Activated CD8-positive, alpha-beta memory T cell treated with anti-CD3 and anti-CD28 coated beads, Interleukin-2, amount 50 U/mL, for 24 hours (primary cell): ENCODE results near the gene CSTF3.
"Not testable (repeated sequence)": the region's sequence is repeated elsewhere in the genome, so short reads cannot be mapped to it uniquely, and the experiment has no call there.

Source experiments
- DNase-seq: peaks from one replicate; pipeline ENCODE4 v3.0.0-alpha.2; 2020; ENCODE audit errors: extremely low read depth

Gene CSTF3

DNA sequence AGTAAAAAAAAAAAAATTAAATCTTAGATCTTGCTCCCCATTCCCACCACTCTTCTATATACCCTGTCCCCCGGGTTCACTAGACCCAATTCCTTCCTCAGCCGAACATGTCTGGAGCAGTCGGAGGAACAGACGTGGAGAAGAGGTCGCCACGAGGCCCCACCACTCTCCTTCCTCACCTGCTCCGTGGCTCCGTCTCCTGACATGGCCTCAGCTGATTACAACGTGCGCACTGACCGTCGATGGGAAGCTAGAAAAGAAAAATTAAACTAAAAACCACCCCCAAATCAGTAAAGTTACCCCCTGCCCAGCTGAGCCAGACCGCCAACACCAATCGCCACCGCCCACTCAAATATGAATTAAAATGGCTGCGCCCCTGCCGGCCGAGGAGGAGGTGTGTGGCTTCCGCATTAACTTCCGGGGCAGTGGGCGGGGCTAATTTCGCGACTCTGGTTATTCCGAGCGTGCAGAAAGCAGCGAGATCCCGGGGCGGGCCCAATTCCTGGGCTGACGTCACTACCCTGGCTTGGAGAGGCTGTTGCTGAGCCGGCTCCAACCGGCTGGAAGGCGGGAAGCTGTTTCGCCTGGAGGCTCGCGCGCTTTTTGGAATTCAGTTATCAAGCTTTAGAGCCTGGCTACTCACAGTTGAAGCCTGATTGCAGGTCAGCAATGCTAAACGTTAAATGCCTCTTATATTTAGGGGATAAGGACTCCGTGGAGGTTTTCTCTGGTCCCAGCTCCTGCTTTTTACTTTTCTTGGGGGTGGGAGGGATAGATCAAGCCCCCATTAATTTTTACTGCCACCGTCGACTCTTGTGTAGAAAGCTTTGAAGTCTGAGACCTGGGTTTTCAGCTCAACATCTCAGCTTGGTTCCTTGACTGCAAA lies at the start of gene CSTF3:
TSS of gene CSTF3 (minus strand) at position 361 of the 886 bp plus-strand sequence. CDS start at position 206, 155 bp downstream.
- DNase-seq, result peak; percentile 95

DNA sequence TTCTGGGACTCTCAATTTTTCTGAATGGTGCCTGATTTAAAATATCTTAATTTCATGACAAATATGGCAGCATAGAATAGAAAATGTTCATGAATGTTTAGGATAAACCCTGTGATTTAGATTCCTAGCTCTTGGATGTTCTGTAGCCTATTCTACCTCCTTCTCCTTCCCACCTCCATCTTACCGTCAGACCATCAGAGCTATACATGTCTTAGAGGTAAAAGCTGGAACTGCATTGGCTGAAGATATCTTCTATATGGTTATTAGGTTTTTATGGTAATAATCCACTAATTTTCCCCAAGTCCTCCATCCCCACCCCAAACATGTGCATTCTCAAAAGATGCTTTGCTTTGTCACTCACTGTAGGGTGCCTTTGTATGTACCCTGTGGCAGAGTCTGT lies 46.9 kb upstream of the CSTF3 start:
- DNase-seq, result no peak

DNA sequence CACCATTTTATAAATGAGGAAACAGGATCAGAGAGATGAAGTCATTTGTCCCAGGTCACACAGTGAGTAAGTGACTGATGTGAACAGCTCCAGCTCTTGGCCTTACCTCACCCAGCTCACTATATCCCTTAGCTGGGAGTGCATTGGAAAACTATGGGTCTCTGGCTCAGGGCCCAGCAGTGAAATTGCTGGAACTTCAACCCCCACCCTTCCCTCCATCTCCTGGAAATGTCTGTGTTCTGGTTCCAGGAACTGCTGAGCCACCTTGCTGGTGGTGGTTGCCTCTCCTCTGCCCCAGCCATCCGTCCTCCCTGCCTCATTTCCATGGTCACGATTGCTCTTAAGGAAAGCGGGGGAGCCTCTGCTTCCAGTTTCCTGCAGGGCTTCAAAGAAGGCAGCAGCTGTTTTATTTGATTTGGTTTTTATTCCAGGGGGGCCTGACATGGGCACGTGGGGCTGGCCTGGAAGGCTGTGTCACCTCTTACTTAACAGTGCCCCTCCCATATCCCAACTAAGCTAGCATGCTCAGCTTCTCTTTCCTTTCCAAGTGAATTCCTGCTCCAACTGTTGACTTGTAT lies 46.2 kb upstream of the CSTF3 start:
- no peak for DNase-seq

DNA sequence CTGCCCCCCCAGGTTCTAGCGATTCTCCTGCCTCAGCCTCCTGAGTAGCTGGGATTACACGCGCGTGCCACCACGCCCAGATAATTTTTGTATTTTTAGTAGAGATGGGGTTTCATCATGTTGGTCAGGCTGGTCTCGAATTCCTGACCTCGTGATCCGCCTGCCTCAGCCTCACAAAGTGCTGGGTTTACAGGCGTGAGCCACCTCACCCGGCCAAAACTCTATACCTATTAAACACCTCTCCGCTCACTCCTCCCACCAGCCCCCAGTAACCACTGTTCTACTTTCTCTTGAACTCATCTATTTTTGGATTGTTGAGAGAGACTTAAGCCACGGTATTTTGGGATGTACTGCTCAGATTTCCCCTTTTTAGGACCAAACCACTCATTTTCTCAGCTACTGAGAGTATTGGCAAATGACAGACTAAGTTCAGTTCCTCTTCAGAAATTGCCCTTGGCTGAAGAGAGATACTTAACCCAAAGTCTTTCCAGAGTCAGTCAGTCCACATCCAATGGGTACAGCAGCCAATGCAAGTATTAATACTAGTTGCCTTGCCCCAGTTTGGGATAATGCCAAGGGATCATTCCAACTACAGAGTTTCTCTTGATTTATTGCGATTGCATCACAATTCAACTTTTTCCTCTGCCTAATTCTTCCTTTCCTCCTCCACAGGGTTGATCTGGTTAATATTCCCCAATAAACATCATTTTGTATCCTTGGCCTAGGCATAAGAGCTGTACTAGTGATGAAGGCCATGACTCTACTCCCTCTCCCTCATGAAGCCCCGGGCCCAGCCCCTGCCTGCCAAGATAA lies 36.8 kb upstream of the CSTF3 start:
- DNase-seq, result no peak

DNA sequence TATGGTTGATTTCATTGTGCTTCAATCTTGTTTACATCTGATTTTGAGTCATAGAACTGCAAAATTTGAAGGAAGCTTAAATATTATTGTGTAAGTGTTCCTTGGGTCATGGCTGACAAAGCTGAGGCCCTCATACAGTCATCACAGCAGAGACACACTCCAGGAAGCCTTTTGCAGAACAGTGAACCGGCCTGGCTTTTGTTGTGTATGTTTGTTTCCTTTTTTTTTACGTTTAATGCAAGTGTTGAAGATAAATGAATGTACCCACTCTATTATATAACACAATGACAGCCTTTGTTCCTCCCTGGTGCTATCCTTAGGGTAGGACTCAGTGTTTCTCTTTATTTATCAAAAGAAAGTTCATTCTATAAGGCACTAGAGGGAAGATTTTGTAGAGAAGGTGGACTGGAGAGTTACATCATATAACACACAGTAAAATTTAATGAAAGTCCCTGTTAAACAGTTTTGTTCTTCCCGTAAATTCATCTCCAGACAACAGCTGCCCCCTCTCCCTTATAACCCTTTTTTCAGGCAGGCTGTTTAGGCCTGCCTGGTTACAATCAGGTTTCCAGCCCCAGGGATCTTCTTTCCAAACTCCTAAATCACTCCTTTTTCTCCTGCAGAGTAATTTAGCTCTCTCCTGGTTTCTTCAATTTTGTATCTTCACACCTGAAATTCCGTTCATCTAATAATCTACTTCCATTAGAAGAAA lies 34.3 kb upstream of the CSTF3 start:
- no peak for DNase-seq

DNA sequence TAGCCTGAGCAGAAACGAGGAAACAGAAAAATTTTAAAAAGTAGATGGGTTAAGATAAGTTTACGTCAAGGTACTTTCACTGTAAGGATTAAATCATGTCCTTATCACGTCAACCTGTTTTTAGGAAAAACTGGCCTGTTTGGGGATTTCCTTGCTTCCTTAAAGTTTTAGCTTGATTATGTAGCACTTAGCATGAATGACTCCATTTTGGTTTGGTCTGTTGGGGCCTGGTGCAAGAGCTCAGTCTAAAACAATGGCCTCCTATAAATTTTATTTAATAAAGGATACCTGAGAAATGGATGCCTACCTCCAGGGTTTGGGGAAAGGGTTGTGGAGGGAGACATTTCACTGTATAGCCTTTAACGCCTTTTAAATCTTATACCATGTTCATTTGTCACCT lies 33.2 kb upstream of the CSTF3 start:
- DNase-seq, result no peak

DNA sequence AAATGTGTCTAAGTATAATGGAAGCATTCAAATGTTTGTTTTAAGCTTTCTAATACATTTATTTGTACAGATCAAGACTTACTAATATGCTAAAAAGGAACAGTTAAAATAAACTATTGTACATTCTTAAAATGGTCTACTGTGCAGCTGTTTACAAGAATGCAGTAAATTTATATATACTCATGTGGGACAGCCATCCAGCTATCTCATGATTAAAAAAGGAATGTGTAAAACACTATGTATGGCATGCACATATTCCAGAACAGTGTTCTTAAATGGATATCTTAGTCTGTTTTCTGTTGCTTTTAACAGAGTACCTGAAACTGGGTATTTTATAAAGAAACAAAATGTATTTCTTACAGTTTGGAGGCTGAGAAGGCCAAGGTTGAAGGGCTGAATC lies 30.2 kb upstream of the CSTF3 start:
- no peak for DNase-seq

DNA sequence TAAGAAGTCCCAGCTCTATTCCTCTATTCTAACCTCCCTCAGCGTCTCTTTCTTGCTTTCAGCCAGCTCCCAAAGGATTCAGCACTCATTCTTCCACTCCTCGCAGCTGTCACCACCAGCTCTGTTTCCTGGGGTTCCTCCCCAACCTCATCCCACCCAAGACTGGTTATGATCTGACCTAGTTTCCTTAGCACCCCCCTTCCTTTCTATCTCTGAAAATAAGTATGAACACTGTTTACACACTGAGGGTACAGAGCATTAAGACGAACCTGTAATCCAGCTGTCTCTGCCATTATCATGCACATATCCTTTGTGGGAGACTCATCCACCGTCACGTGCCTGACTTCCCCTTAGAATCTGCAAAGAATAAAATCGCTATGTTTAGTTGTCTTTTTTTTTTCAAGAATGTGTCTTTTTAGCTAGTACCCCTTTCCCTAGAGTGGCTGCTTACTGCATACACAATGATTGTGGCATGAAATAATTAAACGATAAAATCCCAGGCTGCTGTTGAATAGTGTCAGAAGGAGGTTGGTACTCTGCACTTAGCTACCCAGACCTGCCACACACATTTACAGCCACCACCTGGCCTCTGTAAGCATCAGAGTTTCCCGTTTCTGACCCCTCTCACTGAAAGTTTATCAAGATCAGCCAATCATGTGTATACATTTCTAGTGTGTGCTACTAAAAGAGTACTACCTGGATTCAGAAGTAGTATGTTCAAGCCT lies 26.9 kb upstream of the CSTF3 start:
- DNase-seq, result no peak

DNA sequence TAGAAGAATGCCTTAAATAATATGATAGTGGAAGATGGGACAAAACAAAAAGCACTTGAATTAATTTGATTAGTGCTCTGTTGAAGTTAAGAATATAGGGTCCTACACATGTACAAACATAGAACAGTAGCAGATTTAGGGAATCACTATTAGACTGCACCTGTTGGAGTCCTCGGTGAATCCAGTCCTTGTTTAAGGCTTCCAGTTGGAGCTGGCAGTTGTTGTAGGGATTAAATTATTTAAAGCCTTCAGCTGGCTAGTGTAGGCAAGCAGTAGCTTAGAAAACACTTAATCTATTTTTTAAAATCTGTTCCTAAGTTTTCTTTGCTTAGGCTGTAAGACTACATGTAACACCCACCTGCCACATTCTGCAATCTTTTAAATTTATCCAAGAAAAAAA lies 24.5 kb upstream of the CSTF3 start:
- DNase-seq, result no peak

DNA sequence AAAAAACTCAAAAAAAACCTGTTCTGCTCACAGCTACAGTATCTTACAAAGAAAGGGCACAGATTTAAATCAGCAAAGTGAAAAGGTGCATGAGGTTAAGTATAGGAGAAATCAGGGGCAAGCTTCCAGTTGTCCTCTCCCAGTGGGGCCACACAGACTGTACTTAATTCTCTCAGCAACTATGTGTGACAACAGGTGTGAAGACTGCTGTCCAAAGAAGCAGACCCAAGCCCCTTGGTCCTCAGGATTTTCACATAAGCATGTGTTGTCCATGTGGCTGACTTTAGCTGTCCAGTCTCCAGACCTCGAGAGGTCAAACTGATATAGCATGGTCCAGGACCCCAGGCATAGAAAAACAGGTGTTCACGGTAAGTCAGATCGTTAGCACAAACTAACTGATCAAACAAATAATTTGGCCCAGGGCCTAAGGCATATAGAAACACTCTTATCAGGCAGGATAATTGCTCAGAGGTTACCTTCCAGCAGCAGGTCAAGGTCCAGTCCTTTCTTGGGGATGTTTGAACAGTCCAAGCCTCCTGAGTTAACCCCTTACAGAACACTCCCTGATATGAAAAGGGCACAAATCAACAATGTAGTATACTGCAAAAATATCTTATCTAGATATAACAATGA lies 21.1 kb upstream of the CSTF3 start:
- no peak for DNase-seq

DNA sequence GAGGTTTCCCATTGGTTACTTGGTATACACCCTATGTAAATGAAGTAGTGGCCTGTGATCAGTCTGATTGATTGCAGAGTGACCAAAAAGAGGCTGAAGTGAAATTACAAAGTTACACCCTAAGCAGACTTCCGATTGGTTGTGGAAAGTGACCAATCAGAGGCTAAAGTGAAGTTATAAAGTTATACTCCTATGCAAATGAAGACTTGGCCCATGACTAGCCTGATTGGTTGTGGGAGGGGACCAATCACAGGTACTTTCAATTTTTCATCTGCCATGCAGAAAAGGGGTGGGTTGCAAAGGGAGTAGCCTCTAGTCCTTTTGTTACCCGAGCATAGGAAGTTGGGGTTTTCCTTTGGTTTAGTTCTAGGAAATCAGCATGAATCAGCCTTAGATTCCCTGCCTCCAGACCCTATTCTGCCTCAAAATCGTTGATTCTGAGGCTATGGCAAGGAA lies 18.1 kb upstream of the CSTF3 start:
- no peak for DNase-seq

DNA sequence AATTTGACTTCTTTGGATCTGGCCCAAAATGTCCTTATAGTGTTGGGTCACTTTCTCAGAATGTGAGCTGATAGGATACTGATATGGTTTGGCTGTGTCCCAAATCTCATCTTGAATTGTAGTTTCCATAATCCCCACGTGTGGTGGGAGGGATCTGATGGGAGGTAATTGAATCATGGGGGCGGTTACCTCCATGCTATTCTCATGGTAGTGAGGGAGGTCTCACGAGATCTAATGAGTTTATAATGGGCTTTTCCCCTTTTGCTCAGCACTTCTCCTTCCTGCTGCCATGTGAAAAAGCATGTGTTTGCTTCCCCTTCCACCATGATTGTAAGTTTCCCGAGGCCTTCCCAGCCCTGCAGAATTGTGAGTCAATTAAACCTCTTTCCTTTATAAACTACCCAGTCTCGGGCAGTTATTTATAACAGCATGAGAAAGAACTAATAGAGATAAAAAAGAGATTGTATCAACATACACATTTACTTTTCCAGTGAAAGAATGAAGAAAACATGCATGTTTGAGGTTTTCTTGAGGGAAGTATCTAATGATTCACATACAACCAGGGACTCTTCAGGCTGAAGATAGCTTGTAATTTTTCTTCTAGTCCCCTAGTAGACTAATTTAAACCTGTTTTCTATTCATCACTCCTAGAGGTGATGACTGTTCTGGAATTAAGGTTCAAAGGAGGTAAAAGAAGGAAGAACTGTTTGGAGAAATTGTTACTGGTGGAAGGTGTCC lies 17.3 kb upstream of the CSTF3 start:
- DNase-seq, result no peak

DNA sequence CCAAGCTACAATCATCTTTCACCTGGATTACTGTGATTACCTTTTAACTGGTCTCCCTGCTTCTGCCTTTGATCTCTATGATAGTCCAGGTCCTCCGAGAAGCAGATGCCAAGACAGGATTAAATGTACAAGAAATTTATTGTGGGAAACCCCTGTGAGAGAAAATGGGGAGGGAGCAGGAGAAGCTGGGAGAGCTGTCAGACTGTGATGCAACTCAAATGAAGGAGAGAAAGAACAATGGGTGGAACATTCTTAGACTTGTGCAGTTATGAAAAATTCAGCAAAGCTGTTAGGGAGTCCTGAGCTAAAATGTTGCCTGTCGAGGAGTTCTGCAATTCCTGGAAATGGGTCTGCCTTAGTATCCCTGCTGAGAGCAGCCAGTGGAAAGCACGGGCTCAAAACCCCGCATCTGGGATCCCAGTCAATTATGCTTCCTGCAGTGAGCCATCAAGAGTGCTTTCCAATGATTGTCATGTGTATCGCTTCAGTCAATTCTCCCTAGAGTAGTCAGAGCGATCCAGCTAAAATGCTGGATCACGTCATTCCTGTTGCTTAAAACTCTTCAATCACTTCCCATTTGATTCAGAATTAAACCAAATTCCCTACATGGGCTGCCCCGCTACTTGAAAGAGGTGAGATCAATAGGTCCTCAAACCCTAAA lies 16.5 kb upstream of the CSTF3 start:
- no peak for DNase-seq

DNA sequence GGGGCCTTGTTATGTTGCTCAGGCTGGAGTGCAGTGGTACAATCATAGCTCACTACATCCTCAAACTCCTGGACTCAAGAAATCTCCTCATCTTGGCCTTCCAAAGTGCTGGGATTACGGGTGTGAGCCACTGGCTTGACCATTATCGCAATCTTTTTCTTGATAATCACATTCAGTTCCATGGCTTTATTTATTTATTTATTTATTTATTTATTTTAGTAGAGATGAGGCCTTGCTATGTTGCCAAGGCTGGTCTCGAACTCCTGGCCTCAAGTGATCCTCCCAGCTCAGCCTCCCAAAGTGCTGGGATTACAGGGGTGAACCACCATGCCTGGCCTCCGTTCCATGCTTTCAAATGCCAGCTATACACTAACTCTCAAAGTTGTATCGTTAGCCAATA lies 15.5 kb upstream of the CSTF3 start:
- not testable (repeated sequence) for DNase-seq

DNA sequence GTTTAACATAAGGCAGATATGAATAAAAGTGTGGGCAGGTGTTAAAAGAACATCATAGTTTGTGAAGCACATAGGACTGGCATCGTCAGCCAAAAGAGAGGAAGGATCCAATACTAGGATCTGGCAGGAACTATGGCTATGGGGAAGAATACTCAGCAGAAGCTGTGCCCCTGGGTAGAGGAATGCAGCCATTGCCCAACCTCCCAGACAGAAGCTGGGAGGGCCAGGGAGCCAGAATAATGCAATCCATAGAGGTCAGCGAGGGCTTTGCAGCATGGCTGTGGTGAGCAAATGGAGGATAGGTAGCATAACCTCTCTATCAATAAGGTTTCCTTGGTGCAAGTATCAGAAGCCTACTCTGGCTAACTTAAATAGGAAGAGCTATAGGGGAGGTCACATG lies 11.7 kb upstream of the CSTF3 start:
- no peak for DNase-seq

DNA sequence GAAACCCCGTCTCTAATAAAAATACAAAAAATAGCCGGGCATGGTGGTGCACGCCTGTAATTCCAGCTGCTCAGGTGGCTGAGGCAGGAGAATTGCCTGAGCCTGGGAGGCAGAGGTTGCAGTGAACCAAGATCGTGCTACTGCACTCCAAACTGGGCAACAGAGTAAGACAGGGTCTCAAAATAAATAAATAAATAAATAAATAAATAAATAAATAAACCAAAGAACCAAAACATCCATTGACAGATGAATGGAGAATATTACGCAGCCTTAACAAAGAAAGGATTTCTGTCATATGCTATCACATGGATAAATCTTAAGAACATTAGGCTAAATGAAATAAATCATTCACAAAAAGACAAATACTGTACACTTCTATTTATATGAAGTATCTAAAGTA lies 11.1 kb upstream of the CSTF3 start:
- DNase-seq, result no peak

DNA sequence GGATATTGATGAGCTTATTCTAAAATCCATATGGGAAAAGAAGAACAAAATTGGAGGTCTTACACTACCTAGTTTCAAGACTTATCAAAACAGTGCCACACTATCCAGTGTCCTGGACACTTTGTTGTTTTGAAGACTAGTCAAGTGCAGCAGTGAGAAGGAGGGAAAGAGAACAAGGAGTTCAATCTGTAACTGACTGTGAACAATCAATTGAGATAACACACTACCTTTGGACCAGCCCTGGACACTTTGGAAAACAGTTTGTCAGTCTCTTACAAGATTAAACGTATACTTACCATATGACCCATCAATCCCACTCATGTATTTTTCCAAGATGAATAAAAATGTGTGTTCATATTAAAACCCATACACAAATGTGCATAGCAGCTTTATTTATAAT lies 10.0 kb upstream of the CSTF3 start:
- DNase-seq, result no peak

DNA sequence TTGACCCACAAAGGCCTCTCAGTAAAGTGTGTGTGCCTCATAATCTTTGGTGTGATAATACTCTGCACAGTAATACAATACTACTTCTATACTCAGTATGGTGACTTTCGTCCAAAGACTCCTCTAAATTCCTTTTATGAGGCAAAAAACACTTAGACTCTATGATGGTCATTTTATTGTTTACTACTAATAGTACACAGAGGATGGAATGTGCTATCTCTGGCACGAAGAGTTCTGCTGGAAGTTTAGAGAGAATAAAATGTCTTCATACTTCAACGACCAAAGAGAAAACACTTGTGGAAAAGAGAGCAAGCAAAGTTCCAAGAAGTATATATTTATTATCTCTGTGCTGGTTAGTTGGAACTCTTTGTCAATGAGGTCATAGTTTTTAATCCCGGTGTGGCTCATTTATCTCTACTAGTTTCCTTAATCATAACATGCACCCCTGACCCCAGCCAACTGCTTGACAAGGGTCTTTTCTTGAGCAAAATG lies 7.5 kb upstream of the CSTF3 start:
- no peak for DNase-seq

DNA sequence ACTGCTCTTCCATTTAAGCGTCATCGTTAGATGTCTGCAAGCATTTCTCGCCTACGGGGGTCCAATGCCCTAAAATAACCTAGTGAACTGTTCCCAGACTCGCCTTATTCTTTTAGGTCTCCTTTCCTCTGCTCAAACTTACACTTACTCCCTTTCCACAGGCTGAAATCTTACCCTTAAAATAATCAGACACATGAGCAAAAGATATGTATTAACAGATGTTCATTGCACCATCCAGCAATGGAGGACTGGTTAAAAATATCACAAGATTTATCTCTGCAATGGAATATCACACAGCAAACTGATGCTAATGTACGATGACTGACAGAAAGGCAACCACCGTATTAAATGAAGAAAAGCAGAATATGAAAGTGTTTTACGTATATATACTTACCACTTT lies 1.6 kb upstream of the CSTF3 start:
- no peak for DNase-seq
